CD4-positive, alpha-beta T cell treated with Interferon alpha-2 for 1 hour (primary cell): ENCODE results near the gene TBC1D26.
A peak's percentile ranks its signal among the peaks of the same experiment; 100 is the strongest.
"Not testable (repeated sequence)": the region's sequence is repeated elsewhere in the genome, so short reads cannot be mapped to it uniquely, and the experiment has no call there.

Experiments
- DNase-seq, 2 donors: peaks; one replicate each; pipeline ENCODE4 v3.0.0-alpha.2; 2020 to 2022

Gene TBC1D26

GRCh38 chr17:15731900-15732299, at the start of gene TBC1D26:
Gene TBC1D26, plus strand, starts transcription at chr17:15732283. Its CDS starts 3,066 bp downstream, at chr17:15735349.
- DNase-seq = not testable (repeated sequence)

DNA sequence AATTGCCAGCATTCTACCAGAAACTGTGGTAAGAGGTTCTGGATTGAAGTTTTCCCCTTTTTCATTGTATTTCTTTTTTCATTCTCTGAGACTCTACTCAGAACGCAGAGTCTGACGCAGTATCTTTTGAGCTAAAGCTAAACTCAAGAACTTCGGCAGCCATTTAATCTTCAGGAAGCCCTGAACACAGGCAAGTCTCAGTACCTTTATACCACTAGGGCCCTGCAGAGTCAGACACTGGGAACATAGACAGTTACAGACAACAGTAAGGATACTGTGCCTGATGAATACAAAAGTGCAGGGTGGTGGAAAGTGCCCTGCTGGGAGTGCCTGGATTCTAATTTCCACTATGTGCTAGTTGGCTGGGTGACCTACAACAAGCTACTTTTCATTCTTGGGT, 48.9 kb upstream of the TBC1D26 start:
- peak in 1 of 2 donors; percentile 27 for DNase-seq

DNA sequence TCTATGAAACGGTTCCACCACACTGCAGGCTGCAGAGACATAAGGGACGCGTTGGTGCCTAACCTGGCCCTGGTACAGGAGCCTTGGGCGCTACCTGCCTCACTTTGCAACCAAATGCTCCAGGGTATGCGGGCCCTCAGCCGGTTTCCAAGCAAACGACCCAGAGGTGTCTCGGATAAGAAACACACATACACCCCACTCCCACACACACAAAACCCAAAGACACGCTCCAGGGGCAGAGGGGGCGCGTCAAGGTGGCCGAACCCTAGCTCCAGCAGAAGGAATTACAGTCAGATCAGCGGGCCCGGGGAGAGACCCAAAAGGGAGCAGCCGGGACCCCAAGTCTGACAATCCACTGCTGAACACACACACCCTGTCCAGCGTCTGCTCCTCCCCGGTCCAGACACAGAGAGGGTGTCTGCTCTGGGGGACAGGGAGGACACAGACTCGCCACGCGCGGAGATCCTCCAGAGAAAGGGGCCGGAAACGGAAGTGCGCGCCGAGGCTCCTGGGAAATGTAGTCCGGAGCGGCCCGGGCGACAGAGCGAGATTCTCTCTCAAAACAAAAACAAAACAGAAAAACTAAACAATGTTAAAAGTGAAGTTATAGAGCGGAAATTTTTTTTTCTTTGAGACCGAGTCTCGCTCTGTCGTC, 48.1 kb upstream of the TBC1D26 start, which contains the start of gene TRIM16:
TRIM16 (minus strand) TSS at position 488 of the 655 bp plus-strand sequence. CDS start 32,702 bp downstream, outside the sequence.
- DNase-seq = peak; percentile 75 to 86

DNA sequence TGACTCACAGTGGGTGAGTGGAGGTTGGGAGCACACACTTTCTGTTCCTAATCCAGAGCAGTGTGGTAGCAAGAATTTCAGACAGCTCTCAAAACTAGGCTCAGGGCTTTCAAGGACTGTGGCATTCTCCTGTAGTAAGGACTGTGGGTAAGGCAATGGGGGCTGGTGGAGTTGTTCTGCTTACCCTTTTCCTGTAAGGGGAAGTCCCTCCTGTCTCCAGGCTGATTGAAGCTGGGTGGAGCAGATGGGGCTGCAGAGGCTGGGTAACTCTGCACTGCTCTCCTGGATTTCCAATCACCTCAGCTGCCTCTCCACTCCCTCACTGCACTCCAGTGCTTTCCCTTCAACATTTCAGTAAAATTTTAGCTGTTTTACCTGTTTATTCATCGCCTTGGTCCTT, 44.6 kb upstream of the TBC1D26 start:
- not testable (repeated sequence) for DNase-seq

GRCh38 chr17:15698967-15699366, 33.1 kb upstream of the TBC1D26 start:
- not testable (repeated sequence) for DNase-seq

DNA sequence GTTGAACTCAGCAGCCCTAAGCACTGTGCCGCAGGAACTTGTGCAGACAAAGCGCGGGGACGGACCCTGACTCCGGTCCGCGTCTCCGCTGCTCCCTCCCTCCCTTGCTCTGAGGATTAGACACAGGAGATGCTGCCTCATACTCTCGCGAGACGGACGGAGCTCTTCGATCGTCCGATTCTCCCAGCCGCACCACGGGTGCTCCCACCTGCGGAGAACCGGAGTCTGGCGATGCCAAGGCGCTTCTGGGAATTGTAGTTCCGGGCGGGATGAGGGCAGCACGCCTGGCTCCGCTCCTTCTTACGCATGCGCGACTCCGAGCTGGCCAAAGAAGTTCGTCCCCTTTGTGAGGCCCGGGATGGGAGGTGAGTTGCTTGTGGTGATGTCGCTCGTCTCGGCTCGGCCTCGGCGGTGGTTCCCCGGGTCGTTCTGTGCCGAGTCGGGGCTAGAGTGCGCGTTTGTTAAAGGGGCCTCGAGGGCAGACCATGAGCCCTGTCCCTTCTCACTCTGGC, 32.6 kb upstream of the TBC1D26 start, which contains the start of gene ZNF286A:
ZNF286A (plus strand) TSS at position 340 of the 512 bp plus-strand sequence. CDS start 578 bp downstream, outside the sequence.
- peak; percentile 98 for DNase-seq

DNA sequence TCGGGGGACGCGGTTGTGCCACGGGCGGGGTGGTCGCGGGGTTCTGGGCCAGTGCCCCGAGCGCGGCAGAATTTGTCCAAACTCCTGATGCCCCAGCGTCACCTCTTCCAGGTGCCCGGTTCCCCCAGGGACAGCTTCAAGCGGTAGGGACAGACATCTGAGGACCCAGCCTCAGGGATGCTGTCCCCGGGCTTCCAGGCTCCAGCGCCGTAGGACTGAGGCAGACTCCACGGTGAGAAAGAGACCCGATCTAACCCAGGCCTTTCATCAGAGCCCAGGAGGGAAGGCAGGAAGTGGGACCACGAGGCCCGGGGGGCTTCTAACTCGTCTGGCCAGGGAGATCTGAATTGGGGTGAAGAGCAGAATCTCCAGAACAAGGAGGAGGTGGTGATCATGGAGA, 32.1 kb upstream of the TBC1D26 start:
- not testable (repeated sequence) for DNase-seq

DNA sequence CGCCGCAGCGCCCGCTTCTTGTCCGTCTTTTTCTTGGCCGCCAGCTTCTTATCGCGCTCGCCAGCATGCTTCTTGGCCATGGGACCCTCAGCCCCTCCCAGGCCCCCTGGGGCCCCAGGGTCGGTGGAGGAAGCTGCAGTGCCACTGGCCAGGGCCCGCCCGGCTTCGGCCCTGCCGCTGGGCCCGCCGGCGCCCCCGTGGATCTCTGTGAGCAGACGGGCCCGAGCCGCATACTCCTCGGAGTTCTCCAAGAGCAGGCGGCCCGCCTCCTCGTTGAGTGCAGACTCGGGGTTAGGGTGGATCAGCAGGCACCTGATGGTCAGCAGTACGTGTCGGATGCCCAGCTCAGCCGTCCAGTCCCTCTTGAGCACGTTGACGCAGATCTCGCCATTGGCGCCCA, 27.8 kb upstream of the TBC1D26 start:
- not testable (repeated sequence) for DNase-seq

GRCh38 chr17:15704813-15705212, 27.3 kb upstream of the TBC1D26 start:
- not testable (repeated sequence) for DNase-seq

DNA sequence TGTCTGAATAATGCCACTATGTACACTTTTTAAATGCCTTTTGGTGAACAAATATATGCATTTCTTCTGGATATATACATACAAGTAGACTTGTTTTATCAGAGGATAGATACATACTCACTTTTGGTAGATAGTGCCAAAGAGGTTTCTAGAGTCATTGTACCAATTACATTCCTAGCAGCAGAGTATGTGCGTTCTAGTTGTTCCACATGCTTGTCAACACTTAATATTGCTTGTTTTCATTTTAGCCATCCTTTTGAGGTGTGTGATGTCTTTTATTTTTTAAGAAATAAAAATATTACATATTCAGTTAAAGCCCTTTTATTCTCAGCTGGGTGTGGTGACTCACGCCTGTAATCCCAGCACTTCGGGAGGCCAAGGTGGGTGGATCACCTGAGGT, 23.2 kb upstream of the TBC1D26 start:
- not testable (repeated sequence) for DNase-seq

DNA sequence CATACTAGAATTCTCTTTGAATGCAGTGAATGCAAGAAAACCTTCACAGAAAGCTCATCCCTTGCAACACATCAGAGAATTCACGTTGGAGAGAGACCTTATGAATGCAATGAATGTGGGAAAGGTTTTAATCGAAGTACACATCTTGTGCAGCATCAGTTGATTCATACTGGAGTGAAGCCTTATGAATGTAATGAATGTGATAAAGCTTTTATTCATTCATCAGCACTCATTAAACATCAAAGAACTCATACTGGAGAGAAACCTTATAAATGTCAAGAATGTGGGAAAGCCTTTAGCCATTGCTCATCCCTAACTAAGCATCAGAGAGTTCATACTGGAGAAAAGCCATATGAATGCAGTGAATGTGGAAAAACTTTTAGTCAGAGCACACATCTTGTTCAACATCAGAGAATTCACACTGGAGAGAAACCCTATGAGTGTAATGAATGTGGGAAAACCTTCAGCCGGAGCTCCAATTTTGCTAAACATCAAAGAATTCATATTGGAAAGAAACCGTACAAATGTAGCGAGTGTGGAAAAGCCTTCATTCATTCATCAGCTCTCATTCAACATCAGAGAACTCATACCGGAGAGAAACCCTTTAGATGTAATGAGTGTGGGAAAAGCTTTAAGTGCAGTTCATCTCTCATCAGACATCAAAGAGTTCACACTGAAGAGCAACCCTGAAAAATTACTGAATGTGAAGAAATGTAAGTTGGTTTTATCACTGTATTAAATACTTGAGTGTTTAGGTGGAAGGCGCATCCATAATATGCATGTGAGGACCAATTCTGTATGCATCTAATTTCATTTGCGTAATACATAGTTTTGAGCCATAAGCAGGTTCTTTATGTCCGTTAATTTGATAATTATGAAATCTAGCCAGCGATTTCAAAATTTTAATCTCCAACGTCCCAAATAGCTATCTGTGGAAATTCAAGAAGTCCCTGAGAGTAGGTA, 15.2 kb upstream of the TBC1D26 start:
- DNase-seq = not testable (repeated sequence)

DNA sequence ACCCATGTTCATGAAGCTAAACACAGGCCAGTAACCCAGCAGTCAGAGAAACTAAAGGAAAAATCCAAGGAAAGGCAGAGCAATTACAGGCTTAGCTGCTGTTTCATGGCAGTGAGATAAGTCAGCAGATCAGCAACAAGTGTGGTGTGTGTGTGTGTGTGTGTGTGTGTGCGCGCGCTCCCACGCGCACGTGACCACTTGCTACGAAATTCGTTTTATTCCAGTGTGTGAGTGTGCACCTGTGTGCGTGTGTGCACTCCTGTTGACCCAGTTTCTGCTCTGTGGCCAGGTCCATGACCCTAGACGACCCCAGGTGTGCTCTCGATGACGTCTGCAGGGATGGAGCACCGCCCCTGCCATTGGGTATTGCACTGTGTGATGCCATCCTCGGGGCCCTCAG, 1.5 kb upstream of the TBC1D26 start:
- DNase-seq = not testable (repeated sequence)

DNA sequence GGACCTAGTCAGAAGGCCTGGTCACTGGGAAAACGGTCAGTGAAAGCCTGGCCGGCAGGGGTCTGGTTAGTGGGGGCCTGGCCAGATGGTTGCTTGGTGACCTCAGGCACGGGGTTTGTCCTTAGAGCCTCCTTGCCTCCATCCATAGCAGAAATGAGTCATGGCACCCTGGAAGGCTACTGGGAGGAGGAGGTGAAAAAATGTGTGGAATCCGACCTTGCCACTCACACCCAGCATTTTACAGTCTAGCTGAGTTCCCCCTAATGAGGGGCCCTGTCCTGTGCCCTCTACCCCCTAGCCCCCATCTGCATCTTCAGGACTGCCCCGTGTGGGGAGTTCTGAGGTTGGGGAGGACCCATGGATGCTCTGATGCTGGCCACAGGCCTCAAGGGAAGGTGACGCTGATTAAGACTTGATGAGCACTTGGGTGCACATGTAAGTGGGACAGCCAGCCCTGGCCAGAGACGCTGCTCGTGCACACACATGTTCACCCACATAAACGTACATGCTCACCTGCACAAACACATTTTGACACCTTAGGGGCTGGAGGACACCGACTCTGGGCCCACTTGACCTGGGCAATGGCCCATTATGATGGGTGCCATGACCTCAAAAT, 1.2 kb downstream of the TBC1D26 start:
- DNase-seq = not testable (repeated sequence)

DNA sequence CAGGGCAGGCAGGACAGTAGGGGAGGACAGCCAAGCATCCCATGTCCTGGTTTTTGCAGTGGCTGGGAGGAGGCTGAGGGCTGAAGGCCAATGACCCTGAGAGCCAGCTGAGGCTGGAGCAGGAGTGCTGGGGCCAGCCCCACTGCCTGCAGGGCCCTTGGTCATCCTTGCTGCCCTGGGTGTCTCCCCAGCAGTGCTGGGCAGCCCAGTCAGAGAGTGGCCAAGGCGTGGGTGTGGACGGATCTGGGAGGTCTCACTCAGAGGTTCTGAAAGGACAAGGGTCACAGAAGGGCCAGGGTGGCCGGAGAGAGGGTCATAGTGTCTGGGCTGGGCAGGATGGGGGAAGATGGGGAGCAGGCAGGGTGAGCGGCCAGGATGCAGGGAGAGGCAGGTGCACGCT, 4.5 kb downstream of the TBC1D26 start:
- not testable (repeated sequence) for DNase-seq

GRCh38 chr17:15738066-15738465, 6.0 kb downstream of the TBC1D26 start:
- DNase-seq = no peak

DNA sequence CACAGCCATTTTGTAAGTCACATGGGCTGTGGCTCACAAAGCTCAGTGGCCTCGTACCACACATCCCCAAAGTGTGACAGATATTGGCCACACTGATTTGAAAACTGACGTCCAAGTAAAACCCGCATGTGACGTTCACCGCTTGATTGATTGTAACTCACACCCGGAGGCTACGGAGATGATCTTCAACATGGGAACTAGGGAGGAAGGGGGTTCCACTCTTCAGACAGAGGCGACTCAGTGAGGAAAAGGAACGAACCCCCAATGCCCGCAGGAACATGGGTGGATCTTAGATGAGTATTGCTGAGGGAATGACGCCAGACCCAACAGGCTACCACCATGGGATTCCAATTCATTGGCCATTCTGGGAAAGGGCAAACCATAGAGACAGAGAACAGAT, 7.2 kb downstream of the TBC1D26 start:
- not testable (repeated sequence) for DNase-seq

GRCh38 chr17:15740041-15740440, 8.0 kb downstream of the TBC1D26 start:
- not testable (repeated sequence) for DNase-seq

GRCh38 chr17:15740570-15741120, 8.6 kb downstream of the TBC1D26 start:
- DNase-seq = no peak

GRCh38 chr17:15741624-15742023, 9.5 kb downstream of the TBC1D26 start:
- no peak for DNase-seq

- DNase-seq = no peak
These were observed 10.1 kb downstream of the TBC1D26 start for GRCh38 chr17:15742051-15742795.

GRCh38 chr17:15742921-15743320, 10.8 kb downstream of the TBC1D26 start:
- no peak for DNase-seq
